COLO668 (cell line): Measurements from ENCODE around the gene TBC1D12.
"Not testable (repeated sequence)": the region's sequence is repeated elsewhere in the genome, so short reads cannot be mapped to it uniquely, and the experiment has no call there.

ENCODE experiments used
- DNase-seq: peaks from one replicate; lab custom pipeline; 2025; ENCODE audit not compliant: unreplicated experiment; lab: John Stamatoyannopoulos, UW

TBC1D12 gene

GRCh38 chr10:94450782-94451181 lies 48.4 kb downstream of the TBC1D12 start:
- no peak for DNase-seq

GRCh38 chr10:94451883-94452519 lies 49.7 kb downstream of the TBC1D12 start:
- no peak for DNase-seq

GRCh38 chr10:94456942-94457341 lies 54.6 kb downstream of the TBC1D12 start:
- no peak for DNase-seq

GRCh38 chr10:94459385-94459784 lies 57.0 kb downstream of the TBC1D12 start:
- DNase-seq: no peak

- DNase-seq: no peak
Measured at GRCh38 chr10:94461503-94461902, 59.2 kb downstream of the TBC1D12 start.

- DNase-seq: no peak
Measured at GRCh38 chr10:94462130-94462529, 59.8 kb downstream of the TBC1D12 start.

- DNase-seq: no peak
Measured at GRCh38 chr10:94465684-94466083, 63.3 kb downstream of the TBC1D12 start.

GRCh38 chr10:94481410-94481809 lies 79.1 kb downstream of the TBC1D12 start:
- no peak for DNase-seq

- no peak for DNase-seq
Measured at GRCh38 chr10:94483970-94484369, 81.6 kb downstream of the TBC1D12 start.

- no peak for DNase-seq
Measured at GRCh38 chr10:94485094-94485493, 82.8 kb downstream of the TBC1D12 start.

- DNase-seq: no peak
Measured at GRCh38 chr10:94487575-94487974, 85.2 kb downstream of the TBC1D12 start.

- no peak for DNase-seq
Measured at GRCh38 chr10:94489107-94489506, 86.8 kb downstream of the TBC1D12 start.

GRCh38 chr10:94489976-94490788 lies 87.8 kb downstream of the TBC1D12 start:
- no peak for DNase-seq

GRCh38 chr10:94490789-94491039 lies 88.4 kb downstream of the TBC1D12 start:
- no peak for DNase-seq

GRCh38 chr10:94493463-94493862 lies 91.1 kb downstream of the TBC1D12 start:
- no peak for DNase-seq

GRCh38 chr10:94496010-94496409 lies 93.7 kb downstream of the TBC1D12 start:
- DNase-seq: no peak

- no peak for DNase-seq
Measured at GRCh38 chr10:94496646-94497045, 94.3 kb downstream of the TBC1D12 start.

- no peak for DNase-seq
Measured at GRCh38 chr10:94500063-94500462, 97.7 kb downstream of the TBC1D12 start.

GRCh38 chr10:94521276-94522250 lies 119.2 kb downstream of the TBC1D12 start:
- no peak for DNase-seq

- no peak for DNase-seq
Measured at GRCh38 chr10:94524146-94524545, 121.8 kb downstream of the TBC1D12 start.

- DNase-seq: no peak
Measured at GRCh38 chr10:94524711-94525110, 122.4 kb downstream of the TBC1D12 start.

GRCh38 chr10:94531550-94531949 lies 129.2 kb downstream of the TBC1D12 start:
- DNase-seq: not testable (repeated sequence)
